ENCODE measurements around the gene ADAT3.

The ADAT3 gene

DNA sequence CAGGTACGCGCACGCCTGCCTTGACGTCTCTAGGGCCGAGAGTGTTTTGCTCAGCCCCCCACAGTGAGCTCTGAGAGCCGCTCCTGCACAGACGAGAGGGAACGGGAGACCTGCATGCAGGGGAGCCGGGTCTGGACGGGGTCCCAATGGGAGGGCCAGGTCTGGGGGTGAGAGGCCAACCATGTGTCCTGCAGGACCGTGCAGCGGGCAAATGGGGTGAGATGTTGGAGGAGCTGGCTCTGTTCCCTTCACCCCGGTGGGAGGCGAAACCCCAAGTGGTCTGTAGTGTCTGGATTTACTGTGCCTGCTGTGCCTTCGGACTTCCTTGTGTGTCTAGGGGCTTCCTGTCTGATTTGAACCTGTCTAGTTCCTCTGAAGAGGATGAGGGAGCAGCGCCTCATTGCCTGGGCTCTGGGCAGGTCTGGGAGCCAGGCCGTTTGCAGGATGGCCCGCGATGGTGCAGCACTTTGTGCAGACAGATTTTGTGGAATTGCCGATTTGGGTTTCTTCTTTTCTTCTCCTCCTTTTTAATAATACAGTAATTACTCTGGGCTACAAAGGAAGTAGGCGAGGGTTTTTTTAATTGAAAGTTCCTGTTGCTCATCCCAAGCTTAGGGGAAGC, 37.8 kb downstream of the ADAT3 start:
- Histone ChIP-seq H3K27ac (peak overlapping the region; percentile 85), H3K27me3 (ENCODE audit: insufficient read depth, low read depth) (no peaks in the 10 kb centered on the region), H3K4me1 (ENCODE audit: low read depth, poor library complexity, severe bottlenecking) (peaks cover 14% of the 10 kb centered on the region), H3K36me3 (ENCODE audit: insufficient read depth) (no peaks in the 10 kb centered on the region; the same call in 1 of the 2 replicates), H3K4me3 (IDR thresholded peaks at IDR 0.05; ENCODE audit: insufficient read depth, low read depth, low read length) (no peak overlapping the region), H3K79me2 (ENCODE audit: insufficient read depth, low read depth) (peaks cover 55% of the 10 kb centered on the region), H2AFZ (ENCODE audit: low read depth) (no peak overlapping the region), H3K9ac (peak overlapping the region; percentile 74; the same call in 1 of the 2 replicates), H4K20me1 (ENCODE audit: insufficient read depth) (peaks cover 9% of the 10 kb centered on the region; the same call in 1 of the 2 replicates), H3K4me2 (peak overlapping the region; percentile 88)
- TF ChIP-seq, protein P1, sequence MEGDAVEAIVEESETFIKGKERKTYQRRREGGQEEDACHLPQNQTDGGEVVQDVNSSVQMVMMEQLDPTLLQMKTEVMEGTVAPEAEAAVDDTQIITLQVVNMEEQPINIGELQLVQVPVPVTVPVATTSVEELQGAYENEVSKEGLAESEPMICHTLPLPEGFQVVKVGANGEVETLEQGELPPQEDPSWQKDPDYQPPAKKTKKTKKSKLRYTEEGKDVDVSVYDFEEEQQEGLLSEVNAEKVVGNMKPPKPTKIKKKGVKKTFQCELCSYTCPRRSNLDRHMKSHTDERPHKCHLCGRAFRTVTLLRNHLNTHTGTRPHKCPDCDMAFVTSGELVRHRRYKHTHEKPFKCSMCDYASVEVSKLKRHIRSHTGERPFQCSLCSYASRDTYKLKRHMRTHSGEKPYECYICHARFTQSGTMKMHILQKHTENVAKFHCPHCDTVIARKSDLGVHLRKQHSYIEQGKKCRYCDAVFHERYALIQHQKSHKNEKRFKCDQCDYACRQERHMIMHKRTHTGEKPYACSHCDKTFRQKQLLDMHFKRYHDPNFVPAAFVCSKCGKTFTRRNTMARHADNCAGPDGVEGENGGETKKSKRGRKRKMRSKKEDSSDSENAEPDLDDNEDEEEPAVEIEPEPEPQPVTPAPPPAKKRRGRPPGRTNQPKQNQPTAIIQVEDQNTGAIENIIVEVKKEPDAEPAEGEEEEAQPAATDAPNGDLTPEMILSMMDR (conservative IDR thresholded peaks at IDR 0.05; ENCODE audit: low read depth, low read length): no peak

DNA sequence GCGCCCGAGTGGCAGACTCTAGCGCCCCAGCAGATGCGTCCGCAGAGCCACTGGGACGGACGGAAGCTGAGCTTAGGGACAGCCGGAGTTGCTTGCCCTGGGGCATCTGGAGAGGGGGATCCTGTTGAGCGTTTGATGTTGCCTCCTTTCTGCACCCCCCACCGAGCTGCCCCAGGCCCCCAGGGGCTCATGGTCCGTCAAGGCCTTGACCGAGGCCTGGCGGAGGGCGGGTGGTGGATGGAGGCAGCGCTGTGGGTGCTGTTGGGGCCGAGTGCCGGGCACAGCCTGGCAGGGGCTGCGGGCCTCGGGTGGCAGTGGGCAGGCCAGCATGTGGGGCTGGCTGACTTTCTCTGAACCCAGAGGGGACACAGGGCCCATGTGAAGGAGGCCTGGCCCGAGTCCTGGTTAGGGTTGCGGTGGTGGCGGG, 38.5 kb downstream of the ADAT3 start:
- Histone ChIP-seq H3K79me2 (ENCODE audit: insufficient read depth, low read depth) (peaks cover 62% of the 10 kb centered on the region), H4K20me1 (ENCODE audit: insufficient read depth) (peaks cover 9% of the 10 kb centered on the region; the same call in 1 of the 2 replicates), H3K4me3 (IDR thresholded peaks at IDR 0.05; ENCODE audit: insufficient read depth, low read depth, low read length) (no peak overlapping the region), H3K4me2 (peak overlapping the region; percentile 88; the same call in 1 of the 2 replicates), H3K36me3 (ENCODE audit: insufficient read depth) (no peaks in the 10 kb centered on the region; the same call in 1 of the 2 replicates), H2AFZ (ENCODE audit: low read depth) (no peak overlapping the region), H3K4me1 (ENCODE audit: low read depth, poor library complexity, severe bottlenecking) (peaks cover 14% of the 10 kb centered on the region), H3K27me3 (ENCODE audit: insufficient read depth, low read depth) (no peaks in the 10 kb centered on the region), H3K27ac (no peak overlapping the region; the same call in 1 of the 2 replicates), H3K9ac (no peak overlapping the region; the same call in 1 of the 2 replicates)
- TF ChIP-seq, protein P1 (conservative IDR thresholded peaks at IDR 0.05; ENCODE audit: low read depth, low read length): no peak

DNA sequence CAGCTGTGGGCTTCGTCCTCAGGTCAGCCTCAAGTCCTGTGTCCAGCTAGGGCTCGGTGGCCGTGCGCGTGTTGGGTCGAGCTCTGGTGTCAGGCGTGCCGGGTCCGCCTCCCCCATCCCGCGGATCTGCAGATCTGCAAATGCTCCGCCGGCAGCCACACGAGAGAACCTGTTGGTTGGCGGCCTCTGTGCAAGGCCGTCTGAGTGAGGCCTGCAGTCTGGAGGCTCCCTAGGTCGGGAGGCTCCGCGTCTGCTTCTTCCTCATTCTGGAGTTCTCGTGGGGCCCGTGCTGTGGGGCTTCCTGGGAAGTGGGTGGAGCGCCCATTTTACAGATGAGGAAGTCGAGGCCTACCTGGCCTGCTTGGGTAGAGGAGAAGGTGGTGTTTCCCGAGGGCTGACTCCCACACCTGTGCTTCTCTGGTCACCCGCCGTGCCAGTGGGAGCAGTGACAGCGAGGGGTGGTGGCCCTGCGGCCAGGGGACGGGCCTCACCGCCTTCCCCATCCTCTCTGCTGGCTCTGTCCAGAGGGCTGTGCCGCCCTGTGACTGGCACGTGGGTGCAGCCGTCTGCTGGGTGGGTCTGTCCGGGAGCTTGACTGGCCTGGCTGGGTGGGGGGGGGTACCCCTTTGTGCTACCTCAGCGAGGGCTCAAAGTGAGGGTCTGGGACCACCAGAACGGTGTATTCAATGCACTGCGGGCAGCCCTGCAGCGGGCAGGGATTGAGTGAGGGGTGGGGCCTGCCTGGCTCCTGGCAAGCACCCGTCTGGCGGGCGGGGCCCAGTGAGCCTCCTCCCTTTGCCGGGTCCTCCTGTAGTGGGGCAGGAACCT, 39.1 kb downstream of the ADAT3 start:
- H3K4me2 ChIP-seq: no peak overlapping the region
- no peak overlapping the region for H3K9ac ChIP-seq
- peaks cover 68% of the 10 kb centered on the region for H3K79me2 ChIP-seq (ENCODE audit: insufficient read depth, low read depth)
- TF ChIP-seq, protein P1 (conservative IDR thresholded peaks at IDR 0.05; ENCODE audit: low read depth, low read length): no peak
- H3K4me3 ChIP-seq (IDR thresholded peaks at IDR 0.05; ENCODE audit: insufficient read depth, low read depth, low read length): no peak overlapping the region
- no peak overlapping the region for H3K27ac ChIP-seq
- H3K4me1 ChIP-seq (ENCODE audit: low read depth, poor library complexity, severe bottlenecking): peaks cover 14% of the 10 kb centered on the region
- no peaks in the 10 kb centered on the region for H3K27me3 ChIP-seq (ENCODE audit: insufficient read depth, low read depth)
- H2AFZ ChIP-seq (ENCODE audit: low read depth): no peak overlapping the region
- no peaks in the 10 kb centered on the region; the same call in 1 of the 2 replicates for H3K36me3 ChIP-seq (ENCODE audit: insufficient read depth)
- peaks cover 9% of the 10 kb centered on the region; the same call in 1 of the 2 replicates for H4K20me1 ChIP-seq (ENCODE audit: insufficient read depth)

DNA sequence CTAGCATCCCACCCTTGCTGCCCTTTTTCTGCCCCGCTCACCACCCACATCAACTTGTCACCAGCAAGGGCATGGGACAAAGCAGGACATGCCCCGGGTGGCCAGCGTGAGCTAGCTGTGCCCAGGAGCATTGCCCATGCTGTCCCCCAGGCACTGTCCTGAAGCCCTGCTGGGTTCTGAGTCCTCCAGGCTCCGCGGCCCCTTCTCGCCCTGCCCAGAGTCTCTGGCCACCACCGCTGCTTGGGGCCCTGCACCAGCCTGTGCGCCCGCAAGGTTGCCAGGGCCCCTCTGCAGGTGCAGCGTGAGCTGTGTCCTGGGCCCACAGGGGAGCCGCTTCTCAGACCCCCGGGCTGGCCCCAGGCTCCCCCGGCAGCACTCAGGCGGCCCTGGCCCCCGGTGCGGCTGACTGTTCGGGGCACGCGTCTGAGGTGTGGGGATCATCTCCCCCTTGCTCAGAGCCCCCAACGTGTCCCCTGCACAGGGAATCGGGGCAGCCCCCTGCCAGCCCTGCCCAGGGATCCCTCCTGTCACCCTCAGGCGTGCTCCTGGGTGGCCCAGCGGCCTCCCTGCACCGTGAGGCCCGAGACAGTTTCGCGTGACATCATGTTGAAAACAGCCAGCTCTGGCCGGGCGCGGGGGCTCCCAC, 39.8 kb downstream of the ADAT3 start:
- H3K4me3 ChIP-seq (IDR thresholded peaks at IDR 0.05; ENCODE audit: insufficient read depth, low read depth, low read length): no peak overlapping the region
- TF ChIP-seq, protein P1 (conservative IDR thresholded peaks at IDR 0.05; ENCODE audit: low read depth, low read length): no peak

More for the DNA sequence above, 39.8 kb downstream of the ADAT3 start:
- Histone ChIP-seq H4K20me1 (ENCODE audit: insufficient read depth) (peaks cover 9% of the 10 kb centered on the region; the same call in 1 of the 2 replicates), H3K9ac (no peak overlapping the region), H3K79me2 (ENCODE audit: insufficient read depth, low read depth) (peaks cover 73% of the 10 kb centered on the region), H2AFZ (ENCODE audit: low read depth) (no peak overlapping the region), H3K4me2 (no peak overlapping the region), H3K27me3 (ENCODE audit: insufficient read depth, low read depth) (no peaks in the 10 kb centered on the region), H3K27ac (no peak overlapping the region), H3K36me3 (ENCODE audit: insufficient read depth) (no peaks in the 10 kb centered on the region; the same call in 1 of the 2 replicates), H3K4me1 (ENCODE audit: low read depth, poor library complexity, severe bottlenecking) (peaks cover 7% of the 10 kb centered on the region)

Measured in KMS-11 (cell line).